Large intestine (tissue), 3 donors: ENCODE data around the gene GALNTL6. TPM values are rescaled to one million over a fixed set of nuclear protein-coding genes. Genes with fewer than 3 reads are reported as not detected.

Source experiments
- DNase-seq, 2 donors: peaks; one replicate each; pipeline versions ENCODE4 v3.0.0 to v3.0.0-alpha.2; 2013
- H3K27ac ChIP-seq: one replicate; pipeline ENCODE4 v1.5.1; 2013; ENCODE audit warnings: low read length
- H3K27me3 ChIP-seq: 2 replicates; pipeline ENCODE4 v1.6.1; 2013; ENCODE audit warnings: low read length; ENCODE audit not compliant: control insufficient read depth, insufficient read depth
- H3K36me3 ChIP-seq: 2 replicates; pipeline ENCODE4 v1.6.1; 2013; ENCODE audit warnings: low read length; ENCODE audit not compliant: control insufficient read depth, insufficient read depth
- H3K4me1 ChIP-seq: one replicate; pipeline ENCODE4 v1.6.1; 2013; ENCODE audit warnings: low read length; ENCODE audit not compliant: control insufficient read depth, insufficient read depth
- H3K4me3 ChIP-seq: one replicate; pipeline ENCODE4 v1.5.1; 2013; ENCODE audit warnings: low read length
- H3K9me3 ChIP-seq: one replicate; pipeline ENCODE4 v1.6.1; 2013; ENCODE audit warnings: mild to moderate bottlenecking, low read depth, low read length, moderate library complexity; ENCODE audit not compliant: control insufficient read depth
- WGBS: methylation state at CpG from one replicate; pipeline ENCODE4 v1.1.5; 2013; ENCODE audit warnings: low lambda C conversion rate; ENCODE audit not compliant: insufficient coverage; 5-methylcytosine and 5-hydroxymethylcytosine counted together
- polyA plus RNA-seq: library from polyadenylated mRNA; unstranded; fragments of 120-200 nt; gene quantifications from one replicate; pipeline ENCODE4 v1.2.1, GENCODE V29; 2013

GALNTL6 gene
- polyA plus RNA-seq, 1 donor: 0.84 TPM

DNA sequence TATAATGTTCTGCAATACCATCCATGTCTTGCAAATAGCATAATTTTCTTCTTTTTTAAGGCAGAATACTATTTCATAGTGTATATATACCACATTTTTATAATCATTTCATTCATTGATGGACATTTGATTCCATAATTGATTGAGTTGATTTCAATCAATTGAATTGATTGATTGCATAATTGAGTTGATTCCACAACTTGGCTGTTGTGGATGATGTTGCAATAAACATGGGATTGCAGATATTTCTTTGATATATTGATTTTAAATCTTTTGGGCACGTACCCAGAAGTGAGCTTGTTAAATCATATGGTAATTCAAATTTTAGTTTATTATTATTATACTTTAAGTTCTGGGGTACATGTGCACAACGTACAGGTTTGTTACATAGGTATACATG, 232.8 kb downstream of the GALNTL6 start:
- WGBS: no CpG with 5 or more reads among the region's 2 CpGs
- Histone ChIP-seq H3K4me3 (no peak overlapping the region), H3K4me1 (no peaks in the 10 kb centered on the region), H3K9me3 (no peaks in the 10 kb centered on the region), H3K27ac (no peak overlapping the region), H3K27me3 (no peaks in the 10 kb centered on the region), H3K36me3 (no peaks in the 10 kb centered on the region)
- no peak for DNase-seq

GRCh38 chr4:172048666-172049065, 235.5 kb downstream of the GALNTL6 start:
- H3K4me1 ChIP-seq: no peaks in the 10 kb centered on the region
- H3K9me3 ChIP-seq: no peaks in the 10 kb centered on the region
- WGBS: 80% methylated on average over 1 of the region's 1 CpG
- no peak overlapping the region for H3K4me3 ChIP-seq
- DNase-seq: no peak
- H3K36me3 ChIP-seq: no peaks in the 10 kb centered on the region
- no peaks in the 10 kb centered on the region for H3K27me3 ChIP-seq
- no peak overlapping the region for H3K27ac ChIP-seq

- Histone ChIP-seq H3K36me3 (no peaks in the 10 kb centered on the region), H3K27me3 (no peaks in the 10 kb centered on the region), H3K9me3 (no peaks in the 10 kb centered on the region), H3K27ac (no peak overlapping the region), H3K4me1 (no peaks in the 10 kb centered on the region), H3K4me3 (no peak overlapping the region)
- WGBS: 100% methylated on average over 1 of the region's 4 CpGs
- no peak for DNase-seq
These were observed 237.7 kb downstream of the GALNTL6 start for GRCh38 chr4:172050911-172051310.

- H3K9me3 ChIP-seq: no peaks in the 10 kb centered on the region
- DNase-seq: no peak
- no peaks in the 10 kb centered on the region for H3K4me1 ChIP-seq
- 100% methylated on average over 1 of the region's 1 CpG for WGBS
- no peaks in the 10 kb centered on the region for H3K27me3 ChIP-seq
- no peak overlapping the region for H3K4me3 ChIP-seq
- no peaks in the 10 kb centered on the region for H3K36me3 ChIP-seq
- no peak overlapping the region for H3K27ac ChIP-seq
These were observed 241.8 kb downstream of the GALNTL6 start for GRCh38 chr4:172055046-172055445.

- H3K36me3 ChIP-seq: no peaks in the 10 kb centered on the region
- WGBS: 60% methylated on average over 1 of the region's 2 CpGs
- no peak overlapping the region for H3K4me3 ChIP-seq
- H3K27me3 ChIP-seq: no peaks in the 10 kb centered on the region
- no peak overlapping the region for H3K27ac ChIP-seq
- DNase-seq: no peak
- no peaks in the 10 kb centered on the region for H3K4me1 ChIP-seq
- H3K9me3 ChIP-seq: no peaks in the 10 kb centered on the region
These were observed 242.3 kb downstream of the GALNTL6 start for GRCh38 chr4:172055498-172055897.

GRCh38 chr4:172061204-172061603, 248.0 kb downstream of the GALNTL6 start:
- DNase-seq: no peak
- no CpG with 5 or more reads among the region's 1 CpG for WGBS
- H3K27ac ChIP-seq: no peak overlapping the region
- H3K4me3 ChIP-seq: no peak overlapping the region
- H3K27me3 ChIP-seq: no peaks in the 10 kb centered on the region
- no peaks in the 10 kb centered on the region for H3K36me3 ChIP-seq
- H3K9me3 ChIP-seq: no peaks in the 10 kb centered on the region
- no peaks in the 10 kb centered on the region for H3K4me1 ChIP-seq

- no peak overlapping the region for H3K4me3 ChIP-seq
- no peak for DNase-seq
- no peaks in the 10 kb centered on the region for H3K9me3 ChIP-seq
- no peaks in the 10 kb centered on the region for H3K36me3 ChIP-seq
- no peak overlapping the region for H3K27ac ChIP-seq
- H3K4me1 ChIP-seq: no peaks in the 10 kb centered on the region
- 67% methylated on average over 1 of the region's 3 CpGs for WGBS
- H3K27me3 ChIP-seq: no peaks in the 10 kb centered on the region
These were observed 255.3 kb downstream of the GALNTL6 start for GRCh38 chr4:172068506-172068905.

DNA sequence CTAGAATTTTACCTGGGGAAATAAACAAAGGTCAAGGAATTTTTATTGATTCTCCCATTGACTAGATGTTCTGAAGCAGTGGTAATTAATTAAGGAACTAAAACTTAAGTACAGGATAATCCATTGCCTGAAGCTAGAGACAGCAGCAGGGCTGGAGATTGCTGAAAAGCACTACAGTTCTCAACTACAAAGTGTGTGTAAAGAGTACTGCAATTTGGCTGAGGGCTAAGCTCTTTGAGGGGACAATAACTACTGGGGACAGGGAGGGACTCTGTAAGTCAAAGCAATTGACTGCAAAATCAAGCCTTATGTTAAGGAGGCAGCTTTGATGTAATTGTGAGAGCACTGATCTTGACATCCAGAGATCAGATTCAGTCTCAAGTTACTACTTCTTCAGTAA, 260.4 kb downstream of the GALNTL6 start:
- H3K36me3 ChIP-seq: no peaks in the 10 kb centered on the region
- no peak overlapping the region for H3K27ac ChIP-seq
- no peak overlapping the region for H3K4me3 ChIP-seq
- H3K9me3 ChIP-seq: no peaks in the 10 kb centered on the region
- H3K4me1 ChIP-seq: no peaks in the 10 kb centered on the region
- no peaks in the 10 kb centered on the region for H3K27me3 ChIP-seq
- DNase-seq: no peak

DNA sequence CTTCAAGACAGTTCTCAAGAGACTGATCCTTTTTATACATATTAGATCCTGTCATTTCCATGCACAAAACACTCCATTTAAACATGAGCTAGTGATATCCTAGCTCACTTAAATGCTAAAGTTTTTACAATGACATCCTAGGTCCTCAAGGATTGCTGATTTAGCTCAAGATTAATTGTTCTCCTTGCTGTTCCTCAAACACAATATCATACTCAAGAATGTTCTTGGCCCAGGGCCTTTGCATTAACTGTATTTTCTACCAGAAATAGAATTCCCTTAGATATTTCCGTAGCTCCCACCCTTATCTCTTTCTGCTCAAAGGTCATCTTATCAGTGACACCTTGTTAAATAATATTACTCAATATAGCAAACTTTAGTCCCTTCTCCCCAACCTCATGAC, 270.1 kb downstream of the GALNTL6 start:
- H3K4me3 ChIP-seq: no peak overlapping the region
- no peaks in the 10 kb centered on the region for H3K4me1 ChIP-seq
- WGBS: 13% methylated on average over 1 of the region's 1 CpG
- peak in 1 of 2 donors; percentile 24 for DNase-seq
- no peaks in the 10 kb centered on the region for H3K9me3 ChIP-seq
- no peaks in the 10 kb centered on the region for H3K27me3 ChIP-seq
- no peak overlapping the region for H3K27ac ChIP-seq
- no peaks in the 10 kb centered on the region for H3K36me3 ChIP-seq

GRCh38 chr4:172088556-172088955, 275.4 kb downstream of the GALNTL6 start:
- no peaks in the 10 kb centered on the region for H3K36me3 ChIP-seq
- H3K9me3 ChIP-seq: no peaks in the 10 kb centered on the region
- H3K27ac ChIP-seq: no peak overlapping the region
- 0% methylated on average over 1 of the region's 2 CpGs for WGBS
- no peaks in the 10 kb centered on the region for H3K4me1 ChIP-seq
- H3K27me3 ChIP-seq: no peaks in the 10 kb centered on the region
- no peak overlapping the region for H3K4me3 ChIP-seq
- DNase-seq: no peak

GRCh38 chr4:172095161-172095560, 282.0 kb downstream of the GALNTL6 start:
- Histone ChIP-seq H3K4me1 (no peaks in the 10 kb centered on the region), H3K27ac (no peak overlapping the region), H3K9me3 (no peaks in the 10 kb centered on the region), H3K4me3 (no peak overlapping the region), H3K36me3 (no peaks in the 10 kb centered on the region), H3K27me3 (no peaks in the 10 kb centered on the region)
- no peak for DNase-seq
- WGBS: no CpG with 5 or more reads among the region's 4 CpGs
